Adrenal gland (tissue), 12 donors: ENCODE measurements around the gene HPSE2. TPM values are rescaled to one million over a fixed set of nuclear protein-coding genes. Genes with fewer than 3 reads are reported as not detected.
"Not testable (repeated sequence)": the region's sequence is repeated elsewhere in the genome, so short reads cannot be mapped to it uniquely, and the experiment has no call there.

Source experiments
- DNase-seq, 7 donors: peaks; one replicate each; pipeline ENCODE4 v3.0.0-alpha.2; 2019 to 2020
- H3K27ac ChIP-seq, 5 donors: fragments of 200-600 bp; sonication (generic) in 4 of 5; 1 replicate in 3 of 5; 2 replicates in 2 of 5; pipeline versions ENCODE4 v1.5.1 to v1.8.0; 2016 to 2020; ENCODE audit warnings: mild to moderate bottlenecking in 1 of 5
- H3K27me3 ChIP-seq: fragments of 200-600 bp; 2 replicates; pipeline ENCODE4 v1.8.0; 2021
- H3K36me3 ChIP-seq, 2 donors: fragments of 200-600 bp; replicated peaks in 1 of 2; 1 replicate in 1 of 2; 2 replicates in 1 of 2; pipeline versions ENCODE4 v1.5.1 to v1.8.0; 2018 to 2022
- H3K4me1 ChIP-seq, 2 donors: fragments of 200-600 bp; replicated peaks in 1 of 2; 1 replicate in 1 of 2; 2 replicates in 1 of 2; pipeline versions ENCODE4 v1.5.1 to v1.8.0; 2018 to 2021
- H3K4me3 ChIP-seq, 4 donors: fragments of 200-600 bp; sonication (generic) in 3 of 4; one replicate each; pipeline ENCODE4 v1.5.1; 2016 to 2018
- H3K9me3 ChIP-seq, 3 donors: fragments of 200-600 bp; sonication (generic) in 1 of 3; replicated peaks in 1 of 3; 1 replicate in 2 of 3; 2 replicates in 1 of 3; pipeline versions ENCODE4 v1.5.1 to v1.8.0; 2016 to 2021
- POLR2A ChIP-seq, 2 donors: fragments of 450-650 bp; IDR thresholded peaks; one replicate each; pipeline ENCODE4 v1.6.1; 2017; ENCODE audit warnings: antibody characterized with exemption in 2 of 2, mild to moderate bottlenecking in 2 of 2, moderate library complexity in 1 of 2
- WGBS, 4 donors: extraction: QIAGEN DNeasy Blood & Tissue Kit in 2 of 4; methylation state at CpG; one replicate each; pipeline versions ENCODE4 v1.1.5 to v1.1.7; 2013 to 2017; 5-methylcytosine and 5-hydroxymethylcytosine counted together
- intact Hi-C, 2 donors: fragments of 100-400 bp; cut with DNase I; formaldehyde crosslinking; loops; one replicate each; pipeline versions ENCODE4 v1.14.1 to v1.15.0; 2022 to 2023
- polyA plus RNA-seq, 3 donors: library from polyadenylated mRNA; stranded (reverse); fragments of 200-250 nt in 2 of 3; fragments of 350-450 nt in 1 of 3; fragmentation: Illumina TruSeq in 1 of 3; extraction: RNeasy Lipid Tissue Mini Kit (QIAGEN cat#74804) in 1 of 3; gene quantifications; one replicate each; pipeline ENCODE4 v1.2.3, GENCODE V29; 2013 to 2014
- total RNA-seq, 9 donors: library from RNA; depleted of rRNA in 4 of 9; stranded (reverse); fragments of >200 nt in 4 of 9; fragments of 120-200 nt in 1 of 9; fragmentation: NEBNext Ultra II Directional in 1 of 9; extraction: Animal tissue kit (Norgen Biotek cat#: 25700) in 1 of 9; gene quantifications; one replicate each; pipeline versions ENCODE4 v1.1.0 to v1.2.4, GENCODE V29; 2013 to 2023
- TF ChIP-seq, protein P1 (sequence below), 6 experiments: fragments of 450-650 bp in 4 of 6; fragments of 200-600 bp in 2 of 6; sonication (generic) in 1 of 6; IDR thresholded peaks; 1 replicate in 5 of 6; 2 replicates in 1 of 6; pipeline versions ENCODE4 v1.5.1 to v1.8.0; 2016 to 2021; ENCODE audit warnings: antibody characterized with exemption in 6 of 6, mild to moderate bottlenecking in 2 of 6, moderate library complexity in 1 of 6
- donor health status: healthy with polysubstance abuse.
- donor health status: Bipolar disorder and iron deficiency.
- donor health status: DM: yes; HTN: yes; CAD: no.
- donor health status: DM: no; HTN: no; CAD: no.
- donor health status: DM: no; HTN: no; CAD: no.
- donor health status: DM: yes; HTN: yes; CAD: no.

Gene HPSE2
- total and polyA plus RNA-seq, 12 donors, result under 0.01 to 0.16 (median 0.10) TPM; not detected in 9

- Histone ChIP-seq H3K9me3 (no peaks in the 10 kb centered on the region), H3K4me1 (no peaks in the 10 kb centered on the region), H3K36me3 (no peaks in the 10 kb centered on the region), H3K27me3 (no peaks in the 10 kb centered on the region), H3K27ac (no peak overlapping the region), H3K4me3 (no peak overlapping the region)
- intact Hi-C loops, result no loop called here
- DNase-seq, result no peak
- TF ChIP-seq, protein P1, sequence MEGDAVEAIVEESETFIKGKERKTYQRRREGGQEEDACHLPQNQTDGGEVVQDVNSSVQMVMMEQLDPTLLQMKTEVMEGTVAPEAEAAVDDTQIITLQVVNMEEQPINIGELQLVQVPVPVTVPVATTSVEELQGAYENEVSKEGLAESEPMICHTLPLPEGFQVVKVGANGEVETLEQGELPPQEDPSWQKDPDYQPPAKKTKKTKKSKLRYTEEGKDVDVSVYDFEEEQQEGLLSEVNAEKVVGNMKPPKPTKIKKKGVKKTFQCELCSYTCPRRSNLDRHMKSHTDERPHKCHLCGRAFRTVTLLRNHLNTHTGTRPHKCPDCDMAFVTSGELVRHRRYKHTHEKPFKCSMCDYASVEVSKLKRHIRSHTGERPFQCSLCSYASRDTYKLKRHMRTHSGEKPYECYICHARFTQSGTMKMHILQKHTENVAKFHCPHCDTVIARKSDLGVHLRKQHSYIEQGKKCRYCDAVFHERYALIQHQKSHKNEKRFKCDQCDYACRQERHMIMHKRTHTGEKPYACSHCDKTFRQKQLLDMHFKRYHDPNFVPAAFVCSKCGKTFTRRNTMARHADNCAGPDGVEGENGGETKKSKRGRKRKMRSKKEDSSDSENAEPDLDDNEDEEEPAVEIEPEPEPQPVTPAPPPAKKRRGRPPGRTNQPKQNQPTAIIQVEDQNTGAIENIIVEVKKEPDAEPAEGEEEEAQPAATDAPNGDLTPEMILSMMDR (IDR thresholded peaks at IDR 0.05), result no peak
- TF ChIP-seq POLR2A (IDR thresholded peaks at IDR 0.05), result no peak
Observed at GRCh38 chr10:98910048-98910447, 325.6 kb downstream of the HPSE2 start.

GRCh38 chr10:98908868-98909267 is 326.8 kb downstream of the HPSE2 start:
- intact Hi-C loops, result no loop called here
- WGBS, 4 donors, result 67 to 75% (median 70%) methylated on average over 3 of the region's 3 CpGs

GRCh38 chr10:98908247-98908646 is 327.4 kb downstream of the HPSE2 start:
- DNase-seq, H3K27ac ChIP-seq, H3K4me3 ChIP-seq, H3K4me1 ChIP-seq, H3K27me3 ChIP-seq, H3K9me3 ChIP-seq, intact Hi-C loops, H3K36me3 ChIP-seq: not testable (repeated sequence)
- 83 to 95% (median 92%) methylated on average over 8 of the region's 8 CpGs for WGBS, 4 donors

More at GRCh38 chr10:98908868-98909267, 326.8 kb downstream of the HPSE2 start:
- no peaks in the 10 kb centered on the region for H3K27me3 ChIP-seq
- no peaks in the 10 kb centered on the region for H3K36me3 ChIP-seq
- H3K4me3 ChIP-seq, result no peak overlapping the region
- TF ChIP-seq POLR2A (IDR thresholded peaks at IDR 0.05), result no peak
- TF ChIP-seq, protein P1 (IDR thresholded peaks at IDR 0.05), result no peak
- H3K27ac ChIP-seq, result no peak overlapping the region
- no peaks in the 10 kb centered on the region for H3K4me1 ChIP-seq
- no peaks in the 10 kb centered on the region for H3K9me3 ChIP-seq
- no peak for DNase-seq

DNA sequence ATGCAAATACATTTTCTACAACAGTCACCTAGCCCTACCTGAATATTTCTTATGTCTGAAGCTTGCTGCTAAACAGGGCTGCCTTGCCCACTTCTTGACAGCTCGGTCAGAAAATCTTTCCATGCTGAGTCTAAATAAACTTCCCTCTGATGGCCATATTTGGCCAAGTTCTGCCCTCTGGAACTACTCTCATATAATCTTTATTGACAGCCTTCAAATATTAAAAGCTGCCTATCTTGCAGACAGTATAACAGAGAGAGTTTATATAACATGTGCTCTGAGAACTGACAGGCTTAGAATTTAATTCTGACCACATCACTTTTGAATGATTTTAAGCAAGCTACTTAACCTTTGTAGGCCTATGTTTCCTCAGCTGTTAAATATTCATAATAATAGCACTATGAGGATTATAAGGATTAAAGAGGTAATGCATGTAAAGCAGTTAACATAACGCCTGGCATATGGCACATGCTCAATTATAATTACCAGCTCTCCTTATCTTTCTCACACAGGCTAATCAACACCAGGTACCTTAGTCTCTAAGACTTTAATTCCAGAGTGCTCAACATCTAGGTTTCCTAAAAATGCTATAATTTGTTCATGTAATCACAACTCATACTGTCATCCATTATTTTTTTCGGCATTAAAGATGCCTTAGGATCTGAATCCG is 334.1 kb downstream of the HPSE2 start:
- intact Hi-C loops, result no loop called here
- TF ChIP-seq POLR2A (IDR thresholded peaks at IDR 0.05), result no peak
- TF ChIP-seq, protein P1 (IDR thresholded peaks at IDR 0.05), result no peak
- no peaks in the 10 kb centered on the region for H3K4me1 ChIP-seq
- no peaks in the 10 kb centered on the region for H3K36me3 ChIP-seq
- no peak for DNase-seq
- no peak overlapping the region for H3K27ac ChIP-seq
- no peaks in the 10 kb centered on the region for H3K27me3 ChIP-seq
- WGBS, 4 donors, result 72 to 88% (median 78%) methylated on average over 4 of the region's 4 CpGs
- no peaks in the 10 kb centered on the region for H3K9me3 ChIP-seq
- H3K4me3 ChIP-seq, result no peak overlapping the region

DNA sequence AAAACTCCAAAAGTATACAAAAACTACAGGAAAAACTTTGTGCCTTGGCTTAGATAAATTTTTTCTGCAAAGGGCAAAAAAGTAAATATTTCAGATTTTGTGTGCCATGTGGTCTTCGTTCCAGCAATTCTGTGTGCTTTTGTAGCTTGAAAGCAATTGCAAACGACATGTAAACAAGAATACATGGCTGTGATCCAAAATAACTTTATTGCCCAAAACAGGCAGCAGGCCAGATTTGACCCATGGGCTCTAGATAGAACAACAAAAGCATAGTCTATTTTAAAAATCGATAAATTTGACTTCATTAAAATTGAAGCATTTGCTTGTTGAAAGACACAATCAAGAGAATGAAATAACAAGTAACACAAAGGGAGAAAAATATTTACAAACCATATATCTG is 336.6 kb downstream of the HPSE2 start:
- H3K27ac ChIP-seq, result no peak overlapping the region
- intact Hi-C loops, result no loop called here
- no peak for TF ChIP-seq POLR2A (IDR thresholded peaks at IDR 0.05)
- no peaks in the 10 kb centered on the region for H3K9me3 ChIP-seq
- H3K4me3 ChIP-seq, result no peak overlapping the region
- H3K36me3 ChIP-seq, result no peaks in the 10 kb centered on the region
- DNase-seq, result no peak
- H3K27me3 ChIP-seq, result no peaks in the 10 kb centered on the region
- 48 to 58% (median 55%) methylated on average over 3 of the region's 3 CpGs for whole genome bisulfite sequencing, 4 donors
- H3K4me1 ChIP-seq, result no peaks in the 10 kb centered on the region
